Naive thymus-derived CD8-positive, alpha-beta T cell (primary cell): Measurements from ENCODE around the gene ADAMTS8. TPM values are rescaled to one million over a fixed set of nuclear protein-coding genes. Genes with fewer than 3 reads are reported as not detected.

Experiments used
- ATAC-seq, 2 donors: fragments of 150-1000 bp; cut with Tn5 transposase in 1 of 2; sonication (Bioruptor Pico), chemical (Tn5 transposase) in 1 of 2; 1 replicate in 1 of 2; 2 replicates in 1 of 2; pipeline ENCODE4 v1.10.0; 2021; ENCODE audit warnings: mild to moderate bottlenecking in 2 of 2, moderate library complexity in 2 of 2
- POLR2A ChIA-PET: fragments of 350-600 bp; sonication (Branson Sonifier 250); formaldehyde crosslinking; loops from one replicate; lab custom pipeline; 2021; ENCODE audit warnings: antibody characterized with exemption; lab: Charles Lee
- DNase-seq, 10 donors: peaks; one replicate each; pipeline versions ENCODE4 v3.0.0 to v3.0.0-alpha.2; 2020 to 2022
- H3K27ac Mint-ChIP-seq, 10 donors: one replicate each; pipeline ENCODE4 v1.8.0; 2020 to 2022; ENCODE audit warnings: mild to moderate bottlenecking in 10 of 10, mixed read lengths in 10 of 10, moderate library complexity in 4 of 10, inconsistent platforms in 1 of 10
- H3K27me3 Mint-ChIP-seq, 5 donors: one replicate each; pipeline ENCODE4 v1.8.0; 2021 to 2022; ENCODE audit warnings: mixed read lengths in 5 of 5
- H3K36me3 Mint-ChIP-seq, 3 donors: one replicate each; pipeline ENCODE4 v1.8.0; 2020 to 2022; ENCODE audit warnings: mixed read lengths in 3 of 3, mild to moderate bottlenecking in 2 of 3, inconsistent platforms in 1 of 3
- H3K4me1 Mint-ChIP-seq, 4 donors: one replicate each; pipeline ENCODE4 v1.8.0; 2021 to 2022; ENCODE audit warnings: mixed read lengths in 4 of 4
- H3K4me3 Mint-ChIP-seq, 10 donors: one replicate each; pipeline ENCODE4 v1.8.0; 2020 to 2022; ENCODE audit warnings: mild to moderate bottlenecking in 10 of 10, mixed read lengths in 10 of 10, moderate library complexity in 6 of 10, inconsistent platforms in 1 of 10
- H3K9me3 Mint-ChIP-seq, 9 donors: one replicate each; pipeline ENCODE4 v1.8.0; 2020 to 2022; ENCODE audit warnings: mixed read lengths in 9 of 9, mild to moderate bottlenecking in 3 of 9, inconsistent platforms in 1 of 9, moderate library complexity in 1 of 9
- polyA plus RNA-seq, 3 donors: library from polyadenylated mRNA; unstranded; fragments of 300-500 nt; fragmentation: Illumina TruSeq; gene quantifications; one replicate each; pipeline ENCODE4 v1.2.3, GENCODE V29; 2021
- total RNA-seq, 8 experiments: library from RNA in 2 of 8; stranded (reverse) in 2 of 8; gene quantifications; one replicate each; pipeline ENCODE4 v1.2.3 and lab custom pipeline; 2021 to 2026

Gene ADAMTS8
- total and polyA plus RNA-seq, 5 experiments from 2014 or later: not detected

- H3K4me3 Mint-ChIP-seq: no peak overlapping the region
- DNase-seq (no peak), ATAC-seq (no peak)
- POLR2A ChIA-PET: no interaction called here
- H3K27me3 Mint-ChIP-seq: peaks cover 3 to 18% (median 13%) of the 10 kb centered on the region in 5 donors
- no peaks in the 10 kb centered on the region for H3K36me3 Mint-ChIP-seq
- H3K4me1 Mint-ChIP-seq: peaks cover 13 to 17% (median 14%) of the 10 kb centered on the region in 4 donors
- no peaks in the 10 kb centered on the region for H3K9me3 Mint-ChIP-seq
- no peak overlapping the region for H3K27ac Mint-ChIP-seq
Measured at GRCh38 chr11:130404727-130405126, 23.7 kb downstream of the ADAMTS8 start.

GRCh38 chr11:130403967-130404366 is 24.4 kb downstream of the ADAMTS8 start:
- peak overlapping the region in 1 of 10 donors; percentile 1 for H3K27ac Mint-ChIP-seq

GRCh38 chr11:130403271-130403804 is 25.1 kb downstream of the ADAMTS8 start:
- no peaks in the 10 kb centered on the region for H3K36me3 Mint-ChIP-seq
- no peak for DNase-seq
- ATAC-seq: no peak

More at GRCh38 chr11:130403967-130404366, 24.4 kb downstream of the ADAMTS8 start:
- Mint-ChIP-seq H3K4me3 (no peak overlapping the region), H3K4me1 (peaks cover 13 to 17% (median 14%) of the 10 kb centered on the region in 4 donors), H3K36me3 (no peaks in the 10 kb centered on the region), H3K27me3 (peaks cover 3 to 23% (median 13%) of the 10 kb centered on the region in 5 donors), H3K9me3 (no peaks in the 10 kb centered on the region)
- POLR2A ChIA-PET: no interaction called here
- DNase-seq (no peak), ATAC-seq (no peak)

GRCh38 chr11:130402570-130402969 is 25.8 kb downstream of the ADAMTS8 start:
- POLR2A ChIA-PET: no interaction called here
- H3K9me3 Mint-ChIP-seq: no peaks in the 10 kb centered on the region
- H3K27ac Mint-ChIP-seq: no peak overlapping the region
- peaks cover 13 to 17% (median 15%) of the 10 kb centered on the region in 4 donors for H3K4me1 Mint-ChIP-seq
- no peak overlapping the region for H3K4me3 Mint-ChIP-seq
- no peaks in the 10 kb centered on the region for H3K36me3 Mint-ChIP-seq
- peaks cover 3 to 37% (median 21%) of the 10 kb centered on the region in 5 donors for H3K27me3 Mint-ChIP-seq
- ATAC-seq: no peak
- DNase-seq: no peak

More at GRCh38 chr11:130403271-130403804, 25.1 kb downstream of the ADAMTS8 start:
- Mint-ChIP-seq H3K27ac (no peak overlapping the region), H3K4me1 (peaks cover 13 to 17% (median 14%) of the 10 kb centered on the region in 4 donors), H3K9me3 (no peaks in the 10 kb centered on the region), H3K4me3 (no peak overlapping the region), H3K27me3 (peaks cover 3 to 29% (median 16%) of the 10 kb centered on the region in 5 donors)
- POLR2A ChIA-PET: no interaction called here

- H3K27me3 Mint-ChIP-seq: peaks cover 5 to 53% (median 26%) of the 10 kb centered on the region in 5 donors
- POLR2A ChIA-PET: no interaction called here
- no peaks in the 10 kb centered on the region for H3K36me3 Mint-ChIP-seq
- ATAC-seq (no peak), DNase-seq (no peak)
- H3K4me1 Mint-ChIP-seq: peaks cover 13 to 18% (median 16%) of the 10 kb centered on the region in 4 donors
- H3K4me3 Mint-ChIP-seq: no peak overlapping the region
- H3K9me3 Mint-ChIP-seq: no peaks in the 10 kb centered on the region
- H3K27ac Mint-ChIP-seq: peak overlapping the region in 2 of 10 donors; percentile 1 to 25
Measured at GRCh38 chr11:130400781-130401483, 27.5 kb downstream of the ADAMTS8 start.

GRCh38 chr11:130399196-130399595 is 29.2 kb downstream of the ADAMTS8 start:
- H3K4me1 Mint-ChIP-seq: peaks cover 13 to 19% (median 16%) of the 10 kb centered on the region in 4 donors
- no peak overlapping the region for H3K4me3 Mint-ChIP-seq
- no peaks in the 10 kb centered on the region for H3K9me3 Mint-ChIP-seq
- no peak for DNase-seq
- ATAC-seq: no peak
- H3K27me3 Mint-ChIP-seq: peaks cover 5 to 59% (median 30%) of the 10 kb centered on the region in 5 donors
- POLR2A ChIA-PET: interaction anchor here (0.7 kb wide), 1 partner anchor 555 kb away, joined by 3 read pairs; no protein-coding TSS in a partner anchor
- H3K36me3 Mint-ChIP-seq: no peaks in the 10 kb centered on the region
- H3K27ac Mint-ChIP-seq: peak overlapping the region in 1 of 10 donors; percentile 22

GRCh38 chr11:130397780-130398179 is 30.6 kb downstream of the ADAMTS8 start:
- Mint-ChIP-seq H3K9me3 (no peaks in the 10 kb centered on the region), H3K27ac (peak overlapping the region in 1 of 10 donors; percentile 34), H3K27me3 (peaks cover 5 to 59% (median 32%) of the 10 kb centered on the region in 5 donors), H3K4me3 (no peak overlapping the region), H3K36me3 (no peaks in the 10 kb centered on the region), H3K4me1 (peaks cover 13 to 19% (median 16%) of the 10 kb centered on the region in 4 donors)
- DNase-seq: no peak
- POLR2A ChIA-PET: no interaction called here
- no peak for ATAC-seq

GRCh38 chr11:130396965-130397364 is 31.4 kb downstream of the ADAMTS8 start:
- ATAC-seq (no peak), DNase-seq (no peak)
- POLR2A ChIA-PET: no interaction called here
- Mint-ChIP-seq H3K27me3 (peaks cover 5 to 59% (median 28%) of the 10 kb centered on the region in 5 donors), H3K4me1 (peaks cover 15 to 23% (median 19%) of the 10 kb centered on the region in 4 donors), H3K27ac (no peak overlapping the region), H3K36me3 (no peaks in the 10 kb centered on the region), H3K9me3 (no peaks in the 10 kb centered on the region), H3K4me3 (no peak overlapping the region)

- no peak overlapping the region for H3K27ac Mint-ChIP-seq
- POLR2A ChIA-PET: no interaction called here
- H3K4me1 Mint-ChIP-seq: peaks cover 10 to 12% (median 11%) of the 10 kb centered on the region in 4 donors
- DNase-seq (no peak), ATAC-seq (no peak)
- H3K27me3 Mint-ChIP-seq: peaks cover 2 to 43% (median 21%) of the 10 kb centered on the region in 5 donors
- no peaks in the 10 kb centered on the region for H3K9me3 Mint-ChIP-seq
- no peak overlapping the region for H3K4me3 Mint-ChIP-seq
- no peaks in the 10 kb centered on the region for H3K36me3 Mint-ChIP-seq
Measured at GRCh38 chr11:130394615-130395014, 33.8 kb downstream of the ADAMTS8 start.

- no peak for DNase-seq
- Mint-ChIP-seq H3K27ac (peak overlapping the region in 1 of 10 donors; percentile 45), H3K36me3 (no peaks in the 10 kb centered on the region), H3K27me3 (peaks cover 2 to 14% (median 7%) of the 10 kb centered on the region in 5 donors), H3K4me1 (peaks cover 18 to 31% (median 28%) of the 10 kb centered on the region in 4 donors), H3K4me3 (no peak overlapping the region), H3K9me3 (no peaks in the 10 kb centered on the region)
- POLR2A ChIA-PET: no interaction called here
- no peak for ATAC-seq
Measured at GRCh38 chr11:130391711-130392110, 36.7 kb downstream of the ADAMTS8 start.

GRCh38 chr11:130390071-130390758 is 38.2 kb downstream of the ADAMTS8 start:
- H3K9me3 Mint-ChIP-seq: no peaks in the 10 kb centered on the region
- H3K4me3 Mint-ChIP-seq: peak overlapping the region in 3 of 10 donors; percentile 76 to 89 (median 81)
- POLR2A ChIA-PET: no interaction called here
- no peak for DNase-seq
- H3K36me3 Mint-ChIP-seq: no peaks in the 10 kb centered on the region
- H3K4me1 Mint-ChIP-seq: peaks cover 17 to 31% (median 28%) of the 10 kb centered on the region in 4 donors
- peaks cover 0 to 2% (median 0%) of the 10 kb centered on the region in 5 donors for H3K27me3 Mint-ChIP-seq
- H3K27ac Mint-ChIP-seq: peak overlapping the region in 8 of 10 donors; percentile 7 to 93 (median 78)
- ATAC-seq: no peak

- Mint-ChIP-seq H3K4me3 (peak overlapping the region; percentile 76 to 89 (median 86)), H3K4me1 (peaks cover 17 to 31% (median 28%) of the 10 kb centered on the region in 4 donors), H3K27me3 (peaks cover 0 to 2% (median 0%) of the 10 kb centered on the region in 5 donors), H3K36me3 (no peaks in the 10 kb centered on the region), H3K9me3 (no peaks in the 10 kb centered on the region), H3K27ac (peak overlapping the region; percentile 44 to 93 (median 86))
- ATAC-seq: peak; percentile 67 to 80
- peak in 6 of 10 donors; percentile 14 to 64 (median 56) for DNase-seq
- POLR2A ChIA-PET: no interaction called here
Measured at GRCh38 chr11:130389335-130389935, 39.0 kb downstream of the ADAMTS8 start.
